22Rv1 (cell line): ENCODE data around the gene ZBTB32.

ENCODE experiments used
- CTCF ChIP-seq: fragments of 450-650 bp; IDR thresholded peaks from 2 replicates; pipeline ENCODE4 v1.5.1; 2017; ENCODE audit warnings: mild to moderate bottlenecking
- ZFX ChIP-seq: fragments of 450-650 bp; IDR thresholded peaks from 2 replicates; pipeline ENCODE4 v1.6.1; 2017; ENCODE audit warnings: antibody characterized with exemption, borderline replicate concordance

GRCh38 chr19:35734273-35734672 is 29.9 kb downstream of the ZBTB32 start:
- TF ChIP-seq CTCF (no peak), ZFX (no peak)
